H1 (cell line): ENCODE data around the gene EXOSC10. TPM values are rescaled to one million over a fixed set of nuclear protein-coding genes. Genes with fewer than 3 reads are reported as not detected.

Source experiments
- SAP30 ChIP-seq: fragments of 300-600 bp; sonication (generic); IDR thresholded peaks from 2 replicates; pipeline ENCODE4 v1.7.1; 2012; ENCODE audit warnings: low read length, moderate library complexity, mild to moderate bottlenecking, inconsistent platforms; ENCODE audit not compliant: insufficient read depth, insufficient replicate concordance
- SIN3A ChIP-seq, 2 experiments: IDR thresholded peaks in 1 of 2; conservative IDR thresholded peaks in 1 of 2; 2 replicates each; pipeline ENCODE4 v1.6.1; 2011 to 2012; ENCODE audit warnings: low read length in 2 of 2, improper control_type of control experiment in 1 of 2, low read depth in 1 of 2, mild to moderate bottlenecking in 1 of 2
- polyA plus RNA-seq, 7 experiments: library from polyadenylated mRNA; depleted of rRNA in 3 of 7; stranded (reverse) in 5 of 7; unstranded in 2 of 7; fragments of >200 nt in 5 of 7; fragments of 200-250 nt in 2 of 7; gene quantifications; 1 replicate in 5 of 7; 2 replicates in 1 of 7; 4 replicates in 1 of 7; pipeline versions ENCODE4 v1.2.1 to v1.2.3, GENCODE V29; 2011 to 2013; ENCODE audit warnings: missing spikeins in 2 of 7, mixed read lengths in 2 of 7
- total RNA-seq: library from RNA; stranded (reverse); fragmentation: NEBNext Ultra II Directional; extraction: Animal tissue kit (Norgen Biotek cat#: 25700); gene quantifications from 2 replicates; pipeline ENCODE4 v1.2.1, GENCODE V29; 2021
- TF ChIP-seq, protein P1 (sequence below): IDR thresholded peaks from 2 replicates; pipeline ENCODE4 v1.6.1; 2011; ENCODE audit warnings: low read length, improper control_type of control experiment

EXOSC10 gene
- total and polyA plus RNA-seq, 2 of the 8 experiments (the other 6 are each of a cell fraction or from before 2014, with no cell fraction given), result 57.9 to 86.1 TPM

DNA sequence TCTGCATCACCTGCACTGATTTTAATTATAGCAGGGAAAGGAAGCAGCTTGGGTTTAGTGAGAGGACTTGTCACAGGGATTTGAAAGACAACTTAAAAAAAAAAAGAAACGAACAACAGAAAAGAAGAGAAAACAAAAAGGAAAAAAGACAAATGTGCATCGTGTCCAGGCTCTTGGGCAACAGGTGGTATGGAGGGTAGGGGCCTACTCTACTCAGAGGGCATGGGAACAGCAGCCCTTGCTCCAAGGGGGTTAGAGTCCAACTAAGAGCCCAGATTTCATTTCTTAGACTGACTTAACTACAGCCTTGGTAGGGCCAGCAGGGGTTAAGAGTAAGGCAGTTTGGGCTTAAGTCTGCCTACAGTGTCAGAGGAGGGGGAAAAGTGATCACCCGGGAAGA is 15.3 kb upstream of the EXOSC10 start (continued):
- no peak for TF ChIP-seq SAP30
- no peak for TF ChIP-seq SIN3A (conservative IDR thresholded peaks at IDR 0.05 in 1 of 2, IDR thresholded peaks at IDR 0.05 in 1 of 2; ENCODE audit: low read depth in 1 of 2, low read length in 2 of 2)
- TF ChIP-seq, protein P1, sequence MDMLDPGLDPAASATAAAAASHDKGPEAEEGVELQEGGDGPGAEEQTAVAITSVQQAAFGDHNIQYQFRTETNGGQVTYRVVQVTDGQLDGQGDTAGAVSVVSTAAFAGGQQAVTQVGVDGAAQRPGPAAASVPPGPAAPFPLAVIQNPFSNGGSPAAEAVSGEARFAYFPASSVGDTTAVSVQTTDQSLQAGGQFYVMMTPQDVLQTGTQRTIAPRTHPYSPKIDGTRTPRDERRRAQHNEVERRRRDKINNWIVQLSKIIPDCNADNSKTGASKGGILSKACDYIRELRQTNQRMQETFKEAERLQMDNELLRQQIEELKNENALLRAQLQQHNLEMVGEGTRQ, result no peak
